ENCODE measurements around the gene CEP350. TPM values are rescaled to one million over a fixed set of nuclear protein-coding genes. Genes with fewer than 3 reads are reported as not detected.

Gene CEP350
- total RNA-seq, 1 experiment from 2014 or later, result 27.6 TPM

DNA sequence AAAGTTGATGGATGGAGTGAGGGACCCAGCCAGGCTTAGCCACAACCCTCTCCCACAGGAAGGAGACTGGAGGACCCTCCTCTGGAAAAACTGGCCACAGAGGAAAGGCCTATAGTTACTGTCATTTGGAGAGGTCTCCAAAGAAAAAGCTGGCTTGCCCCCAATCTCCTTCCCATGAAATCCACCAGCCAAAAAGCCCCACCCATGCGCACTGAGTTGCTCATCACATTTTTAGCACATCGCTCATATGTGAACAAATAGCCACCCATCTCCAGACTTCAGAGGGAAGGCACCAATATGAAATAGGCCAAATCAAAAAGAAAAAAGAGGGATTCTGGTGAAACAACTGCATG, 163.1 kb downstream of the CEP350 start:
- TF ChIP-seq, protein P1, sequence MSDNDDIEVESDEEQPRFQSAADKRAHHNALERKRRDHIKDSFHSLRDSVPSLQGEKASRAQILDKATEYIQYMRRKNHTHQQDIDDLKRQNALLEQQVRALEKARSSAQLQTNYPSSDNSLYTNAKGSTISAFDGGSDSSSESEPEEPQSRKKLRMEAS (IDR thresholded peaks at IDR 0.05), result no peak
- TF ChIP-seq CEBPB (IDR thresholded peaks at IDR 0.05; ENCODE audit: low read depth), result peak; percentile 17; the same call in 1 of the 2 replicates
- no peak for TF ChIP-seq POLR2A (IDR thresholded peaks at IDR 0.05; ENCODE audit: borderline replicate concordance, extremely low read depth, insufficient read depth, insufficient read length)
- TF ChIP-seq JUND (IDR thresholded peaks at IDR 0.05), result no peak
- TF ChIP-seq ELF1 (IDR thresholded peaks at IDR 0.05; ENCODE audit: borderline replicate concordance, low read depth), result no peak
- peak; percentile 40; the same call in 1 of the 2 replicates for TF ChIP-seq FOSL1 (IDR thresholded peaks at IDR 0.05; ENCODE audit: low read depth)
- no peak overlapping the region for H3K27ac ChIP-seq (ENCODE audit: low read depth, low read length)

DNA sequence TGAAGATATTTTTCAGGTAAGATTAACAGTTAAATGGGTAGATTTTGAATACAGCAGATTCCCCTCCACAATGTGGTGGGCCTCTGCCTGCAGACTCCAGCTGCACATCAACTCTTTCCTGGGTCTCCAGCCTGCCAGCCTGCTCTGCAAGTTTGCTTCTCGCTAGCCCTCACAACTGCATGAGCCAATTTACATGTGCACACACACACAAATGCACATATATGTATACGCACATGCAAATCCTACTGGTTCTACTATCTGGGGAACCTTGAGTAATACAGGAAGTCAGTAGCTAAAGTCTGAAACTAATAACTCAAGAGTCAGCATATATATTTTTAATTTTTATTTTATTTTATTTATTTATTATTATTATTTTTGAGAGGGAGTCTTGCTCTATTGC, 165.2 kb downstream of the CEP350 start:
- RAD21 ChIA-PET (ENCODE audit: low non-redundant PET in 1 of 2, low total read pairs in 2 of 2, uncharacterized antibody in 2 of 2, unreplicated experiment in 2 of 2), result no interaction called here
- Histone ChIP-seq H3K9ac (ENCODE audit: low read length) (no peak overlapping the region), H3K4me3 (replicated peaks in 1 of 2; ENCODE audit: low read depth in 1 of 2, low read length in 2 of 2) (no peak overlapping the region), H3K27me3 (ENCODE audit: insufficient read depth, low read length) (no peaks in the 10 kb centered on the region), H3K4me2 (ENCODE audit: low read length) (no peak overlapping the region), H3K9me2 (ENCODE audit: insufficient read depth) (peaks cover 4% of the 10 kb centered on the region; the same call in 1 of the 2 replicates), H3K4me1 (ENCODE audit: control insufficient read depth in 1 of 2, insufficient read depth in 2 of 2, low read length in 2 of 2) (peaks cover 0 to 18% of the 10 kb centered on the region in 2 experiments; a peak in 2 of 4 replicates), H4K20me1 (ENCODE audit: insufficient read depth) (no peaks in the 10 kb centered on the region), H3K27ac (ENCODE audit: low read depth, low read length) (no peak overlapping the region), H3K36me3 (ENCODE audit: control insufficient read depth in 1 of 2, insufficient read depth in 2 of 2, low read length in 2 of 2) (no peaks in the 10 kb centered on the region), H3K9me3 (ENCODE audit: control insufficient read depth in 1 of 2, insufficient read depth in 1 of 2, low read depth in 1 of 2, low read length in 2 of 2) (no peaks in the 10 kb centered on the region), H2AFZ (ENCODE audit: low read depth, low read length, poor library complexity, severe bottlenecking) (no peak overlapping the region), H3K79me2 (ENCODE audit: insufficient read depth, low read length) (no peaks in the 10 kb centered on the region)
- POLR2A ChIA-PET, result no interaction called here
- ATAC-seq (no peak), DNase-seq (ENCODE audit: low read depth, low spot score) (no peak)
- intact Hi-C loops (cut with micrococcal nuclease), result no loop called here
- no TSS peak for BruUV-seq (replicated peaks)
- CTCF ChIA-PET, result no interaction called here
- TF ChIP-seq YY1 (IDR thresholded peaks at IDR 0.05; ENCODE audit: extremely low read depth, insufficient replicate concordance, low read depth, low read length) (no peak), FOSL1 (IDR thresholded peaks at IDR 0.05; ENCODE audit: low read depth) (no peak), ELF1 (IDR thresholded peaks at IDR 0.05; ENCODE audit: borderline replicate concordance, low read depth) (no peak), CEBPB (IDR thresholded peaks at IDR 0.05; ENCODE audit: low read depth) (no peak), ZNF274 (IDR thresholded peaks at IDR 0.05; ENCODE audit: low read depth, low read length) (no peak), POLR2AphosphoS5 (IDR thresholded peaks at IDR 0.05; ENCODE audit: low read depth, low read length) (no peak), EGR1 (IDR thresholded peaks at IDR 0.05; ENCODE audit: low read depth) (no peak), JUND (IDR thresholded peaks at IDR 0.05) (no peak), ZFX (IDR thresholded peaks at IDR 0.05) (no peak), POLR2A (IDR thresholded peaks at IDR 0.05; ENCODE audit: borderline replicate concordance, extremely low read depth, insufficient read depth, insufficient read length) (no peak), CBX3 (IDR thresholded peaks at IDR 0.05; ENCODE audit: low read depth) (no peak)
- TF ChIP-seq, protein P2, sequence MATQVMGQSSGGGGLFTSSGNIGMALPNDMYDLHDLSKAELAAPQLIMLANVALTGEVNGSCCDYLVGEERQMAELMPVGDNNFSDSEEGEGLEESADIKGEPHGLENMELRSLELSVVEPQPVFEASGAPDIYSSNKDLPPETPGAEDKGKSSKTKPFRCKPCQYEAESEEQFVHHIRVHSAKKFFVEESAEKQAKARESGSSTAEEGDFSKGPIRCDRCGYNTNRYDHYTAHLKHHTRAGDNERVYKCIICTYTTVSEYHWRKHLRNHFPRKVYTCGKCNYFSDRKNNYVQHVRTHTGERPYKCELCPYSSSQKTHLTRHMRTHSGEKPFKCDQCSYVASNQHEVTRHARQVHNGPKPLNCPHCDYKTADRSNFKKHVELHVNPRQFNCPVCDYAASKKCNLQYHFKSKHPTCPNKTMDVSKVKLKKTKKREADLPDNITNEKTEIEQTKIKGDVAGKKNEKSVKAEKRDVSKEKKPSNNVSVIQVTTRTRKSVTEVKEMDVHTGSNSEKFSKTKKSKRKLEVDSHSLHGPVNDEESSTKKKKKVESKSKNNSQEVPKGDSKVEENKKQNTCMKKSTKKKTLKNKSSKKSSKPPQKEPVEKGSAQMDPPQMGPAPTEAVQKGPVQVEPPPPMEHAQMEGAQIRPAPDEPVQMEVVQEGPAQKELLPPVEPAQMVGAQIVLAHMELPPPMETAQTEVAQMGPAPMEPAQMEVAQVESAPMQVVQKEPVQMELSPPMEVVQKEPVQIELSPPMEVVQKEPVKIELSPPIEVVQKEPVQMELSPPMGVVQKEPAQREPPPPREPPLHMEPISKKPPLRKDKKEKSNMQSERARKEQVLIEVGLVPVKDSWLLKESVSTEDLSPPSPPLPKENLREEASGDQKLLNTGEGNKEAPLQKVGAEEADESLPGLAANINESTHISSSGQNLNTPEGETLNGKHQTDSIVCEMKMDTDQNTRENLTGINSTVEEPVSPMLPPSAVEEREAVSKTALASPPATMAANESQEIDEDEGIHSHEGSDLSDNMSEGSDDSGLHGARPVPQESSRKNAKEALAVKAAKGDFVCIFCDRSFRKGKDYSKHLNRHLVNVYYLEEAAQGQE (IDR thresholded peaks at IDR 0.05; ENCODE audit: low read depth), result no peak
- TF ChIP-seq, protein P3, sequence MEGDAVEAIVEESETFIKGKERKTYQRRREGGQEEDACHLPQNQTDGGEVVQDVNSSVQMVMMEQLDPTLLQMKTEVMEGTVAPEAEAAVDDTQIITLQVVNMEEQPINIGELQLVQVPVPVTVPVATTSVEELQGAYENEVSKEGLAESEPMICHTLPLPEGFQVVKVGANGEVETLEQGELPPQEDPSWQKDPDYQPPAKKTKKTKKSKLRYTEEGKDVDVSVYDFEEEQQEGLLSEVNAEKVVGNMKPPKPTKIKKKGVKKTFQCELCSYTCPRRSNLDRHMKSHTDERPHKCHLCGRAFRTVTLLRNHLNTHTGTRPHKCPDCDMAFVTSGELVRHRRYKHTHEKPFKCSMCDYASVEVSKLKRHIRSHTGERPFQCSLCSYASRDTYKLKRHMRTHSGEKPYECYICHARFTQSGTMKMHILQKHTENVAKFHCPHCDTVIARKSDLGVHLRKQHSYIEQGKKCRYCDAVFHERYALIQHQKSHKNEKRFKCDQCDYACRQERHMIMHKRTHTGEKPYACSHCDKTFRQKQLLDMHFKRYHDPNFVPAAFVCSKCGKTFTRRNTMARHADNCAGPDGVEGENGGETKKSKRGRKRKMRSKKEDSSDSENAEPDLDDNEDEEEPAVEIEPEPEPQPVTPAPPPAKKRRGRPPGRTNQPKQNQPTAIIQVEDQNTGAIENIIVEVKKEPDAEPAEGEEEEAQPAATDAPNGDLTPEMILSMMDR (IDR thresholded peaks at IDR 0.05 in 2 of 3, conservative IDR thresholded peaks at IDR 0.05 in 1 of 3; ENCODE audit: borderline replicate concordance in 1 of 3, insufficient read depth in 1 of 3, low read depth in 2 of 3, low read length in 2 of 3), result no peak
- TF ChIP-seq, protein P4, sequence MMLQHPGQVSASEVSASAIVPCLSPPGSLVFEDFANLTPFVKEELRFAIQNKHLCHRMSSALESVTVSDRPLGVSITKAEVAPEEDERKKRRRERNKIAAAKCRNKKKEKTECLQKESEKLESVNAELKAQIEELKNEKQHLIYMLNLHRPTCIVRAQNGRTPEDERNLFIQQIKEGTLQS (IDR thresholded peaks at IDR 0.05), result no peak

More for the DNA sequence above, 163.1 kb downstream of the CEP350 start:
- H4K20me1 ChIP-seq (ENCODE audit: insufficient read depth), result no peaks in the 10 kb centered on the region
- H3K9me2 ChIP-seq (ENCODE audit: insufficient read depth), result peaks cover 4% of the 10 kb centered on the region; the same call in 1 of the 2 replicates
- peaks cover 0 to 3% of the 10 kb centered on the region in 2 experiments; a peak in 1 of 4 replicates for H3K36me3 ChIP-seq (ENCODE audit: control insufficient read depth in 1 of 2, insufficient read depth in 2 of 2, low read length in 2 of 2)
- no TSS peak for BruUV-seq (replicated peaks)
- no peaks in the 10 kb centered on the region for H3K27me3 ChIP-seq (ENCODE audit: insufficient read depth, low read length)
- RAD21 ChIA-PET (ENCODE audit: low non-redundant PET in 1 of 2, low total read pairs in 2 of 2, uncharacterized antibody in 2 of 2, unreplicated experiment in 2 of 2), result no interaction called here
- peak overlapping the region; percentile 54 for H3K4me2 ChIP-seq (ENCODE audit: low read length)
- DNase-seq (ENCODE audit: low read depth, low spot score), result peak; percentile 12
- CTCF ChIA-PET, result no interaction called here
- intact Hi-C loops (cut with micrococcal nuclease), result no loop called here
- POLR2A ChIA-PET, result no interaction called here
- ATAC-seq, result peak; percentile 71
- H3K4me1 ChIP-seq (ENCODE audit: control insufficient read depth in 1 of 2, insufficient read depth in 2 of 2, low read length in 2 of 2), result peaks cover 0 to 18% of the 10 kb centered on the region in 2 experiments; a peak in 2 of 4 replicates
- H3K79me2 ChIP-seq (ENCODE audit: insufficient read depth, low read length), result no peaks in the 10 kb centered on the region
- H2AFZ ChIP-seq (ENCODE audit: low read depth, low read length, poor library complexity, severe bottlenecking), result no peak overlapping the region
- no peak overlapping the region for H3K9ac ChIP-seq (ENCODE audit: low read length)
- H3K9me3 ChIP-seq (ENCODE audit: control insufficient read depth in 1 of 2, insufficient read depth in 1 of 2, low read depth in 1 of 2, low read length in 2 of 2), result no peaks in the 10 kb centered on the region
- 0 out of 4 replicates have a peak overlapping the region, but pooled peaks of 1 of the 2 experiments have one; percentile 1 for H3K4me3 ChIP-seq (replicated peaks in 1 of 2; ENCODE audit: low read depth in 1 of 2, low read length in 2 of 2)

All from HCT116 (cell line).